ENCODE measurements around the gene FGFBP3. TPM values are rescaled to one million over a fixed set of nuclear protein-coding genes. Genes with fewer than 3 reads are reported as not detected.

FGFBP3 gene
- total and polyA plus RNA-seq, 2 donors (not counting 3 experiments of a cell fraction or from before 2014, with no cell fraction given), result 0.11 to 0.38 TPM

GRCh38 chr10:91885362-91886079, 23.8 kb downstream of the FGFBP3 start:
- Histone ChIP-seq H3K4me2 (ENCODE audit: insufficient read depth, low read length) (no peak overlapping the region), H4K20me1 (replicated peaks; ENCODE audit: control insufficient read depth, extremely low read depth, insufficient read depth, low read length) (no peaks in the 10 kb centered on the region), H3K27ac (ENCODE audit: insufficient read depth, low read depth, low read length) (no peak overlapping the region), H3K9ac (replicated peaks; ENCODE audit: extremely low read depth, insufficient read depth, low read length) (no peak overlapping the region), H3K27me3 (ENCODE audit: control insufficient read depth in 2 of 2, insufficient read depth in 2 of 2, low read length in 2 of 2) (no peaks in the 10 kb centered on the region), H3K9me1 (replicated peaks; ENCODE audit: control insufficient read depth, extremely low read depth, insufficient read depth, low read length) (no peaks in the 10 kb centered on the region), H3K79me2 (ENCODE audit: control insufficient read depth, insufficient read depth, low read length) (no peaks in the 10 kb centered on the region), H3K4me3 (replicated peaks in 1 of 3; ENCODE audit: insufficient read depth in 1 of 3, low read depth in 1 of 3, low read length in 3 of 3) (no peak overlapping the region), H3K36me3 (ENCODE audit: control insufficient read depth in 2 of 2, extremely low read depth in 1 of 2, insufficient read depth in 2 of 2, low read length in 2 of 2) (no peaks in the 10 kb centered on the region), H3K4me1 (ENCODE audit: control insufficient read depth, extremely low read depth, insufficient read depth, low read length) (peaks cover 12% of the 10 kb centered on the region), H3K9me3 (replicated peaks; ENCODE audit: control insufficient read depth, insufficient read depth, low read length) (no peaks in the 10 kb centered on the region), H2AFZ (ENCODE audit: low read depth, low read length) (no peak overlapping the region)
- intact Hi-C loops (cut with micrococcal nuclease), result no loop called here
- dilution Hi-C loops (cut with MboI; ENCODE audit: extremely low pct_ligation_motif_present, low sequenced_read_pairs), result no loop called here
- TF ChIP-seq FOS (IDR thresholded peaks at IDR 0.05; ENCODE audit: borderline replicate concordance, insufficient read depth, low read length) (no peak), EZH2 (IDR thresholded peaks at IDR 0.05; ENCODE audit: borderline replicate concordance, low read depth, low read length, severe bottlenecking) (no peak), GATA2 (IDR thresholded peaks at IDR 0.05; ENCODE audit: insufficient read depth, insufficient read length, low read depth, low read length) (no peak)
- FAIRE-seq, result no peak
- CTCF ChIA-PET, result interaction anchor here (0.8 to 1.1 kb wide), 4 partner anchors 14 to 127 kb away, joined by 3 to 4 read pairs (median 3); no protein-coding TSS in a partner anchor
- BruUV-seq (replicated peaks), result no TSS peak
- no peak for DNase-seq (ENCODE audit: low read depth, low spot score)
- POLR2A ChIA-PET, result no interaction called here

- H3K4me3 ChIP-seq (replicated peaks in 1 of 3; ENCODE audit: insufficient read depth in 1 of 3, low read depth in 1 of 3, low read length in 3 of 3), result no peak overlapping the region
- H3K27me3 ChIP-seq (ENCODE audit: control insufficient read depth in 2 of 2, insufficient read depth in 2 of 2, low read length in 2 of 2), result no peaks in the 10 kb centered on the region
- H3K9me3 ChIP-seq (replicated peaks; ENCODE audit: control insufficient read depth, insufficient read depth, low read length), result no peaks in the 10 kb centered on the region
- no peaks in the 10 kb centered on the region for H3K36me3 ChIP-seq (ENCODE audit: control insufficient read depth in 2 of 2, extremely low read depth in 1 of 2, insufficient read depth in 2 of 2, low read length in 2 of 2)
- POLR2A ChIA-PET, result no interaction called here
- no peak overlapping the region for H2AFZ ChIP-seq (ENCODE audit: low read depth, low read length)
- intact Hi-C loops (cut with micrococcal nuclease), result no loop called here
- H3K27ac ChIP-seq (ENCODE audit: insufficient read depth, low read depth, low read length), result no peak overlapping the region
- no peaks in the 10 kb centered on the region for H3K79me2 ChIP-seq (ENCODE audit: control insufficient read depth, insufficient read depth, low read length)
- peaks cover 12% of the 10 kb centered on the region for H3K4me1 ChIP-seq (ENCODE audit: control insufficient read depth, extremely low read depth, insufficient read depth, low read length)
- H3K9me1 ChIP-seq (replicated peaks; ENCODE audit: control insufficient read depth, extremely low read depth, insufficient read depth, low read length), result no peaks in the 10 kb centered on the region
- no peak for FAIRE-seq
- no peak overlapping the region for H3K9ac ChIP-seq (replicated peaks; ENCODE audit: extremely low read depth, insufficient read depth, low read length)
- no peak for DNase-seq (ENCODE audit: low read depth, low spot score)
- TF ChIP-seq CTCF (IDR thresholded peaks at IDR 0.05; ENCODE audit: extremely low read depth in 1 of 2, insufficient read depth in 1 of 2, low read depth in 1 of 2, low read length in 2 of 2) (no peak), MAX (IDR thresholded peaks at IDR 0.05; ENCODE audit: insufficient read depth, insufficient read length) (no peak), GATA2 (IDR thresholded peaks at IDR 0.05; ENCODE audit: insufficient read depth, insufficient read length, low read depth, low read length) (no peak), POLR2AphosphoS5 (IDR thresholded peaks at IDR 0.05; ENCODE audit: insufficient read depth, low read depth, low read length) (no peak), POLR2A (IDR thresholded peaks at IDR 0.05; ENCODE audit: low read depth, low read length) (no peak), MYC (IDR thresholded peaks at IDR 0.05; ENCODE audit: low read depth, low read length) (no peak), FOS (IDR thresholded peaks at IDR 0.05; ENCODE audit: borderline replicate concordance, insufficient read depth, low read length) (no peak), JUN (IDR thresholded peaks at IDR 0.05; ENCODE audit: borderline replicate concordance, insufficient read depth, insufficient read length, low read depth) (no peak), EZH2 (IDR thresholded peaks at IDR 0.05; ENCODE audit: borderline replicate concordance, low read depth, low read length, severe bottlenecking) (no peak)
- H4K20me1 ChIP-seq (replicated peaks; ENCODE audit: control insufficient read depth, extremely low read depth, insufficient read depth, low read length), result no peaks in the 10 kb centered on the region
- BruUV-seq (replicated peaks), result no TSS peak
- no peak overlapping the region for H3K4me2 ChIP-seq (ENCODE audit: insufficient read depth, low read length)
- dilution Hi-C loops (cut with MboI; ENCODE audit: extremely low pct_ligation_motif_present, low sequenced_read_pairs), result no loop called here
- CTCF ChIA-PET, result interaction anchor here (0.8 to 1.0 kb wide), 3 partner anchors 13 to 126 kb away, joined by 3 to 4 read pairs (median 3); no protein-coding TSS in a partner anchor
Measured at GRCh38 chr10:91884536-91884935, 24.8 kb downstream of the FGFBP3 start.

All from endothelial cell of umbilical vein (primary cell).